H1 (cell line): ENCODE data around the gene MAVS. TPM values are rescaled to one million over a fixed set of nuclear protein-coding genes. Genes with fewer than 3 reads are reported as not detected.

Experiments
- CTCF ChIA-PET: fragments of 300-600 bp; sonication (Branson Sonifier 250); formaldehyde crosslinking; loops from one replicate; lab custom pipeline; 2021; ENCODE audit not compliant: partially characterized antibody; lab: Charles Lee
- POLR2A ChIA-PET: fragments of 300-600 bp; sonication (Branson Sonifier 250); formaldehyde crosslinking; loops from one replicate; lab custom pipeline; 2021; ENCODE audit warnings: inconsistent platforms; ENCODE audit not compliant: partially characterized antibody; lab: Charles Lee
- DNase-seq, 2 experiments: peaks; one replicate each; pipeline versions ENCODE4 v3.0.0 to v3.0.0-alpha.2; 2010 to 2022; ENCODE audit warnings: low spot score in 2 of 2, low read depth in 1 of 2, mixed read lengths in 1 of 2
- FAIRE-seq: peaks from 2 replicates; lab custom pipeline; 2011; peaks lifted over from hg19 to GRCh38; lab: Jason Lieb, UNC
- H2AFZ ChIP-seq: 2 replicates; pipeline ENCODE4 v1.8.1; 2012; ENCODE audit warnings: low read length, inconsistent platforms
- H2AK5ac ChIP-seq: 2 replicates; pipeline ENCODE4 v1.6.1; 2013; ENCODE audit warnings: low read depth, low read length
- H2BK120ac ChIP-seq: replicated peaks from 2 replicates; pipeline ENCODE3; 2013; ENCODE audit warnings: low read depth, low read length, inconsistent platforms
- H2BK12ac ChIP-seq: 2 replicates; pipeline ENCODE4 v1.6.1; 2013; ENCODE audit warnings: low read depth, low read length
- H2BK15ac ChIP-seq: 2 replicates; pipeline ENCODE4 v1.6.1; 2013; ENCODE audit warnings: low read length
- H2BK20ac ChIP-seq: 2 replicates; pipeline ENCODE4 v1.6.1; 2013; ENCODE audit warnings: low read length
- H2BK5ac ChIP-seq: 2 replicates; pipeline ENCODE4 v1.6.1; 2013; ENCODE audit warnings: low read depth, low read length
- H3K14ac ChIP-seq: 2 replicates; pipeline ENCODE4 v1.6.1; 2013; ENCODE audit warnings: inconsistent platforms; ENCODE audit not compliant: insufficient read length
- H3K18ac ChIP-seq: 2 replicates; pipeline ENCODE4 v1.6.1; 2013; ENCODE audit warnings: low read length; ENCODE audit errors: extremely low read depth
- H3K23ac ChIP-seq: 2 replicates; pipeline ENCODE4 v1.6.1; 2013; ENCODE audit warnings: inconsistent platforms; ENCODE audit not compliant: insufficient read length
- H3K23me2 ChIP-seq: 2 replicates; pipeline ENCODE4 v1.6.1; 2013; ENCODE audit warnings: low read depth, low read length
- H3K27ac ChIP-seq: 2 replicates; pipeline ENCODE4 v1.6.1; 2011; ENCODE audit warnings: low read depth, low read length, inconsistent platforms
- H3K27me3 ChIP-seq, 4 experiments: replicated peaks in 1 of 4; 1 replicate in 1 of 4; 2 replicates in 3 of 4; pipeline versions ENCODE4 v1.6.1 to v1.8.1; 2011 to 2013; ENCODE audit warnings: low read length in 3 of 4, mild to moderate bottlenecking in 3 of 4, inconsistent platforms in 2 of 4, mixed read lengths in 2 of 4, moderate library complexity in 1 of 4; ENCODE audit not compliant: control insufficient read depth in 3 of 4, insufficient read depth in 3 of 4; ENCODE audit errors: extremely low read depth in 1 of 4
- H3K36me3 ChIP-seq, 4 experiments: 2 replicates each; pipeline versions ENCODE4 v1.6.1 to v1.8.1; 2011 to 2013; ENCODE audit warnings: mild to moderate bottlenecking in 4 of 4, low read length in 3 of 4, moderate library complexity in 2 of 4, control low read depth in 1 of 4, inconsistent platforms in 1 of 4; ENCODE audit not compliant: insufficient read depth in 4 of 4, control insufficient read depth in 2 of 4
- H3K4ac ChIP-seq: replicated peaks from 2 replicates; pipeline ENCODE3; 2013; ENCODE audit warnings: low read length, low read depth, mixed read lengths, inconsistent platforms; ENCODE audit not compliant: insufficient read length
- H3K4me1 ChIP-seq, 4 experiments: replicated peaks in 1 of 4; 1 replicate in 1 of 4; 2 replicates in 3 of 4; pipeline versions ENCODE4 v1.6.1 to v1.8.1; 2011 to 2013; ENCODE audit warnings: low read length in 3 of 4, inconsistent platforms in 2 of 4, mixed read lengths in 1 of 4; ENCODE audit not compliant: insufficient read depth in 4 of 4, control insufficient read depth in 3 of 4
- H3K4me2 ChIP-seq, 2 experiments: 2 replicates each; pipeline versions ENCODE4 v1.6.1 to v1.8.1; 2011 to 2013; ENCODE audit warnings: low read depth in 2 of 2, low read length in 2 of 2, control low read depth in 1 of 2, inconsistent platforms in 1 of 2, mild to moderate bottlenecking in 1 of 2; ENCODE audit not compliant: insufficient read depth in 1 of 2
- H3K4me3 ChIP-seq, 4 experiments: fragments of 200-600, 300-600 bp in 1 of 4; sonication (generic), shearing (Covaris generic), sonication (Bioruptor Twin) in 1 of 4; 2 replicates each; pipeline versions ENCODE4 v1.5.1 to v1.8.1; 2011 to 2016; ENCODE audit warnings: low read length in 4 of 4, low read depth in 3 of 4, control low read depth in 2 of 4, inconsistent platforms in 2 of 4, mild to moderate bottlenecking in 2 of 4, mixed read lengths in 1 of 4, moderate library complexity in 1 of 4; ENCODE audit not compliant: insufficient read depth in 2 of 4; ENCODE audit errors: extremely low read depth in 1 of 4
- H3K56ac ChIP-seq: replicated peaks from 2 replicates; pipeline ENCODE3; 2013; ENCODE audit warnings: low read depth, mild to moderate bottlenecking, mixed read lengths, low read length, inconsistent platforms; ENCODE audit not compliant: insufficient read length
- H3K79me1 ChIP-seq: 2 replicates; pipeline ENCODE4 v1.6.1; 2013; ENCODE audit warnings: low read depth, low read length, control low read depth
- H3K79me2 ChIP-seq, 2 experiments: 2 replicates each; pipeline versions ENCODE4 v1.6.1 to v1.8.1; 2012 to 2013; ENCODE audit warnings: low read length in 2 of 2, mild to moderate bottlenecking in 2 of 2, inconsistent platforms in 1 of 2; ENCODE audit not compliant: insufficient read depth in 2 of 2, control insufficient read depth in 1 of 2
- H3K9ac ChIP-seq, 4 experiments: replicated peaks in 1 of 4; 1 replicate in 1 of 4; 2 replicates in 3 of 4; pipeline versions ENCODE4 v1.6.1 to v1.8.1; 2011 to 2013; ENCODE audit warnings: low read depth in 3 of 4, low read length in 3 of 4, control low read depth in 2 of 4, mild to moderate bottlenecking in 2 of 4, moderate library complexity in 2 of 4, inconsistent platforms in 1 of 4; ENCODE audit errors: extremely low read depth in 1 of 4
- H3K9me3 ChIP-seq, 2 experiments: 2 replicates each; pipeline versions ENCODE4 v1.6.1 to v1.8.1; 2012 to 2013; ENCODE audit warnings: mild to moderate bottlenecking in 2 of 2, moderate library complexity in 2 of 2, control low read depth in 1 of 2, inconsistent platforms in 1 of 2, low read depth in 1 of 2, low read length in 1 of 2, mixed read lengths in 1 of 2; ENCODE audit not compliant: insufficient read depth in 2 of 2
- H4K20me1 ChIP-seq, 2 experiments: replicated peaks in 1 of 2; 2 replicates each; pipeline versions ENCODE3 to v1.8.1; 2011 to 2013; ENCODE audit warnings: inconsistent platforms in 2 of 2, low read length in 2 of 2, mild to moderate bottlenecking in 1 of 2; ENCODE audit not compliant: insufficient read depth in 2 of 2, control insufficient read depth in 1 of 2
- H4K5ac ChIP-seq: 2 replicates; pipeline ENCODE4 v1.6.1; 2013; ENCODE audit warnings: low read length, low read depth, mixed read lengths, inconsistent platforms; ENCODE audit not compliant: insufficient read length
- H4K8ac ChIP-seq: 2 replicates; pipeline ENCODE4 v1.8.0; 2013; ENCODE audit warnings: mild to moderate bottlenecking, moderate library complexity, low read length, inconsistent platforms; ENCODE audit not compliant: insufficient read depth; ENCODE audit errors: extremely low read depth
- H4K91ac ChIP-seq: replicated peaks from 2 replicates; pipeline ENCODE3; 2013; ENCODE audit warnings: low read length, mixed read lengths, inconsistent platforms; ENCODE audit not compliant: insufficient read length
- ASH2L ChIP-seq: fragments of 200-600, 300-600 bp; sonication (generic); IDR thresholded peaks from one replicate; pipeline ENCODE4 v1.7.1; 2017; ENCODE audit warnings: low read length
- CBX5 ChIP-seq: fragments of 300-800, 300-1000 bp; sonication (generic); IDR thresholded peaks from 2 replicates; pipeline ENCODE4 v1.7.1; 2016; ENCODE audit warnings: antibody characterized with exemption, low read length, low read depth
- CEBPB ChIP-seq: IDR thresholded peaks from 2 replicates; pipeline ENCODE4 v1.6.1; 2012; ENCODE audit warnings: low read depth, low read length
- CHD2 ChIP-seq: IDR thresholded peaks from 2 replicates; pipeline ENCODE4 v1.6.1; 2012; ENCODE audit warnings: low read length, improper control_type of control experiment
- GABPA ChIP-seq: IDR thresholded peaks from 2 replicates; pipeline ENCODE4 v1.6.1; 2011; ENCODE audit warnings: mild to moderate bottlenecking, low read length, moderate library complexity, borderline replicate concordance; ENCODE audit not compliant: insufficient read depth
- MAFK ChIP-seq: IDR thresholded peaks from 2 replicates; pipeline ENCODE4 v1.6.1; 2012; ENCODE audit warnings: low read depth, mild to moderate bottlenecking, improper control_type of control experiment, low read length
- NANOG ChIP-seq: IDR thresholded peaks from 2 replicates; pipeline ENCODE4 v1.6.1; 2011; ENCODE audit warnings: low read length, low read depth, mild to moderate bottlenecking, inconsistent platforms; ENCODE audit not compliant: insufficient read depth, poor library complexity, severe bottlenecking
- PHF8 ChIP-seq: fragments of 200-600 bp; sonication (generic); conservative IDR thresholded peaks from 2 replicates; pipeline ENCODE4 v1.7.1; 2012; ENCODE audit warnings: low read depth, mild to moderate bottlenecking, inconsistent platforms, low read length, moderate library complexity
- RFX5 ChIP-seq: IDR thresholded peaks from 2 replicates; pipeline ENCODE4 v1.6.1; 2011; ENCODE audit warnings: low read depth, low read length, improper control_type of control experiment, borderline replicate concordance
- SIN3A ChIP-seq, 2 experiments: IDR thresholded peaks in 1 of 2; conservative IDR thresholded peaks in 1 of 2; 2 replicates each; pipeline ENCODE4 v1.6.1; 2011 to 2012; ENCODE audit warnings: low read length in 2 of 2, improper control_type of control experiment in 1 of 2, low read depth in 1 of 2, mild to moderate bottlenecking in 1 of 2
- TEAD4 ChIP-seq: IDR thresholded peaks from 2 replicates; pipeline ENCODE4 v1.6.1; 2012; ENCODE audit warnings: low read depth, low read length, inconsistent platforms, mixed read lengths
- WGBS, 2 experiments: shearing (Covaris generic) in 1 of 2; methylation state at CpG; one replicate each; pipeline versions ENCODE4 v1.1.6 to v1.1.7; 2013 to 2015; ENCODE audit warnings: low lambda C conversion rate in 2 of 2, mixed read lengths in 2 of 2, inconsistent platforms in 1 of 2, low coverage in 1 of 2, missing lambda C conversion rate in 1 of 2; ENCODE audit not compliant: insufficient replicate concordance in 2 of 2, insufficient coverage in 1 of 2, insufficient read length in 1 of 2; ENCODE audit errors: extremely low coverage in 1 of 2, missing lambda C conversion rate in 1 of 2; 5-methylcytosine and 5-hydroxymethylcytosine counted together
- polyA plus RNA-seq, 7 experiments: library from polyadenylated mRNA; depleted of rRNA in 3 of 7; stranded (reverse) in 5 of 7; unstranded in 2 of 7; fragments of >200 nt in 5 of 7; fragments of 200-250 nt in 2 of 7; gene quantifications; 1 replicate in 5 of 7; 2 replicates in 1 of 7; 4 replicates in 1 of 7; pipeline versions ENCODE4 v1.2.1 to v1.2.3, GENCODE V29; 2011 to 2013; ENCODE audit warnings: missing spikeins in 2 of 7, mixed read lengths in 2 of 7
- total RNA-seq: library from RNA; stranded (reverse); fragmentation: NEBNext Ultra II Directional; extraction: Animal tissue kit (Norgen Biotek cat#: 25700); gene quantifications from 2 replicates; pipeline ENCODE4 v1.2.1, GENCODE V29; 2021
- TF ChIP-seq, protein P1 (sequence below): IDR thresholded peaks from 2 replicates; pipeline ENCODE4 v1.6.1; 2012; ENCODE audit warnings: inconsistent platforms

The MAVS gene
- total and polyA plus RNA-seq, 2 of the 8 experiments (the other 6 are each of a cell fraction or from before 2014, with no cell fraction given), result 9.9 to 24.3 TPM

DNA sequence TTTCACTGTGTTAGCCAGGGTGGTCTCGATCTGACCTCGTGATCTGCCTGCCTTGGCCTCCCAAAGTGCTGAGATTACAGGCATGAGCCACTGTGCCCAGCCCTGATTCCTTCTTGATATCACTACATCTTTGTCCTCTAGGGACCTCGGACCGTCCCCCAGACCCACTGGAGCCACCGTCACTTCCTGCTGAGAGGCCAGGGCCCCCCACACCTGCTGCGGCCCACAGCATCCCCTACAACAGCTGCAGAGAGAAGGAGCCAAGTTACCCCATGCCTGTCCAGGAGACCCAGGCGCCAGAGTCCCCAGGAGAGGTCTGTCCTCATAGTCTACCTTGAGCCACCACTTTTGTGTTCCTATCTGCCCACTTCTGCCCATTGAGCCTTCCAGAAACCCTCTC, 14.6 kb downstream of the MAVS start:
- no peak for TF ChIP-seq CEBPB
- no peak for TF ChIP-seq MAFK
- no peak for TF ChIP-seq GABPA
- no peak for TF ChIP-seq PHF8
- no peak for TF ChIP-seq TEAD4
- TF ChIP-seq, protein P1, sequence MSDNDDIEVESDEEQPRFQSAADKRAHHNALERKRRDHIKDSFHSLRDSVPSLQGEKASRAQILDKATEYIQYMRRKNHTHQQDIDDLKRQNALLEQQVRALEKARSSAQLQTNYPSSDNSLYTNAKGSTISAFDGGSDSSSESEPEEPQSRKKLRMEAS, result no peak
- no peak for TF ChIP-seq NANOG
- TF ChIP-seq CBX5, result no peak
- TF ChIP-seq CHD2, result no peak
- no peak for TF ChIP-seq SIN3A (conservative IDR thresholded peaks at IDR 0.05 in 1 of 2, IDR thresholded peaks at IDR 0.05 in 1 of 2; ENCODE audit: low read depth in 1 of 2, low read length in 2 of 2)
- TF ChIP-seq ASH2L, result no peak
- TF ChIP-seq RFX5, result no peak
- TF ChIP-seq, all 59 proteins: peak for 0
- peaks cover 11 to 49% (median 37%) of the 10 kb centered on the region in 4 experiments; a peak in 7 of 8 replicates for H3K36me3 ChIP-seq
- H3K4me1 ChIP-seq, result no peaks in the 10 kb centered on the region
- H3K9ac ChIP-seq, result no peak overlapping the region
- H3K4ac ChIP-seq, result no peak overlapping the region
- no peak overlapping the region for H3K27ac ChIP-seq
- no peaks in the 10 kb centered on the region for H3K79me1 ChIP-seq
- FAIRE-seq (no peak), DNase-seq (no peak)
- H3K4me3 ChIP-seq, result no peak overlapping the region
- WGBS, 2 experiments, result 91% methylated on average over 7 of the region's 7 CpGs; no CpG with 5 or more reads in 1 of the 2 experiments
- H3K79me2 ChIP-seq, result no peaks in the 10 kb centered on the region
- POLR2A ChIA-PET, result no interaction called here
- H4K91ac ChIP-seq, result no peak overlapping the region
- no peak overlapping the region for H4K5ac ChIP-seq
- H2BK120ac ChIP-seq, result no peak overlapping the region
- H2AK5ac ChIP-seq, result no peak overlapping the region
- CTCF ChIA-PET, result interaction anchor here (1.2 kb wide), 1 partner anchor 10 kb away, joined by 3 read pairs; no protein-coding TSS in a partner anchor
- H3K4me2 ChIP-seq, result no peak overlapping the region
- H3K23ac ChIP-seq, result no peak overlapping the region
- no peak overlapping the region for H3K18ac ChIP-seq
- H2AFZ ChIP-seq, result no peak overlapping the region
- H2BK20ac ChIP-seq, result no peak overlapping the region
- no peak overlapping the region for H3K56ac ChIP-seq
- H2BK12ac ChIP-seq, result no peak overlapping the region
- no peaks in the 10 kb centered on the region for H3K23me2 ChIP-seq
- H4K20me1 ChIP-seq, result peaks cover 0 to 9% of the 10 kb centered on the region in 2 experiments
- no peak overlapping the region for H2BK15ac ChIP-seq
- H4K8ac ChIP-seq, result no peak overlapping the region; the same call in 1 of the 2 replicates
- H3K14ac ChIP-seq, result no peak overlapping the region
- no peaks in the 10 kb centered on the region; a peak in 1 of 4 replicates for H3K9me3 ChIP-seq
- no peaks in the 10 kb centered on the region for H3K27me3 ChIP-seq
- H2BK5ac ChIP-seq, result no peak overlapping the region
